ENCODE results near the gene PHF19. TPM values are rescaled to one million over a fixed set of nuclear protein-coding genes. Genes with fewer than 3 reads are reported as not detected.

PHF19 gene
- total and polyA plus RNA-seq, 2 experiments from 2014 or later = 7.1 to 40.0 TPM

DNA sequence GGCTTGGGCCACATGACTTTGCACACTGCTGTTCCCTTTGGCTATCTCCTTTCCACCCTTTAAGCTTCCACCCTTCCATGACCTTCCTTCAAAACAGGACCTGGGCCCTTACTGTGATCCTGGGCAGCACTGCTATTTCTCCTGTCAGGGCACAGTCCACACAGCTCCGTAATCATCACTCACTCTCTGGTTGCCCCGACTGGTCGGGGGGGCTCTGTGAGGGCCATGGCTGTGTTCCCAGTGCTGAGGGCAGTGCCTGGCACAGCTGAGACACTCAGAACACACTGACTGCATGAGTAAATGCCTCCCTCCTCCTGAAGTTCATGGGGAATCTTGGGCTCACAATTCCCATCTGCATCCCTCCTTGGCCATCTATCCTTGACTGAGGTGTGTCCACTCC, 37.4 kb upstream of the PHF19 start:
- H3K9me3 ChIP-seq (ENCODE audit: low read depth) = no peaks in the 10 kb centered on the region
- no peak for DNase-seq (ENCODE audit: low read depth in 1 of 2, low spot score in 1 of 2)
- TF ChIP-seq, protein P1, sequence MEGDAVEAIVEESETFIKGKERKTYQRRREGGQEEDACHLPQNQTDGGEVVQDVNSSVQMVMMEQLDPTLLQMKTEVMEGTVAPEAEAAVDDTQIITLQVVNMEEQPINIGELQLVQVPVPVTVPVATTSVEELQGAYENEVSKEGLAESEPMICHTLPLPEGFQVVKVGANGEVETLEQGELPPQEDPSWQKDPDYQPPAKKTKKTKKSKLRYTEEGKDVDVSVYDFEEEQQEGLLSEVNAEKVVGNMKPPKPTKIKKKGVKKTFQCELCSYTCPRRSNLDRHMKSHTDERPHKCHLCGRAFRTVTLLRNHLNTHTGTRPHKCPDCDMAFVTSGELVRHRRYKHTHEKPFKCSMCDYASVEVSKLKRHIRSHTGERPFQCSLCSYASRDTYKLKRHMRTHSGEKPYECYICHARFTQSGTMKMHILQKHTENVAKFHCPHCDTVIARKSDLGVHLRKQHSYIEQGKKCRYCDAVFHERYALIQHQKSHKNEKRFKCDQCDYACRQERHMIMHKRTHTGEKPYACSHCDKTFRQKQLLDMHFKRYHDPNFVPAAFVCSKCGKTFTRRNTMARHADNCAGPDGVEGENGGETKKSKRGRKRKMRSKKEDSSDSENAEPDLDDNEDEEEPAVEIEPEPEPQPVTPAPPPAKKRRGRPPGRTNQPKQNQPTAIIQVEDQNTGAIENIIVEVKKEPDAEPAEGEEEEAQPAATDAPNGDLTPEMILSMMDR (IDR thresholded peaks at IDR 0.05; ENCODE audit: low read depth, low read length) = no peak
- no peak overlapping the region for H3K4me3 ChIP-seq
- H3K27ac ChIP-seq = no peak overlapping the region
- H3K27me3 ChIP-seq = no peaks in the 10 kb centered on the region
- H3K4me1 ChIP-seq (ENCODE audit: low read depth) = peaks cover 16% of the 10 kb centered on the region
- no peaks in the 10 kb centered on the region for H3K36me3 ChIP-seq

DNA sequence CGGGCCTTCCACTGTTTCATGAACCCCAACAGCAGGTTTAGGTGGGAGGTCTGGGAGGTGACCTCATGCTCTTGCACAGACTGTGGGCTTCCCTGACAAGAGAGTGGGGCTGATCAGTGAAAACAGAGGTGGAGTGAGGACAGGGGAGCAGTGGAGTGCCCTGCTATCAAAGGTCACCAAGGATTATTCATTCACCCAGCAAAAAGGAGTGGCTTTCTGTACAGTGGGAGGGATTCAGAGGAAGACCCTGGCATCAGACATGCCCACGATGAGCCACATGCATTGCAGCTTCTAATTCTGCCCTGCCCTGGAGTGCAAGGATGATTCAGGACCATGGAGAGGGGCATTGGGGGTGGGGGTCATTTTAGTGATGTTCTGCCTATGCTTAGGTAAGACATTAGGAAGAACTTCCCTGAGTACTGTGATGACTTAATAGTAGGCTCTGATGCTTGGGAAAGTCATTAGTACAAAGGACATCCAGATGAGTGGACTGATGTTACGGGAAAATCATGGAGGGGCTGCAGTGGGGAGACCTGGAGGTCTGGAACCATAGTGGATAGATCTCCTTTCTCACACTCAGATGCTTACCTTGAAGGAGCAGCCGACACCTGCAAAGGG, 36.8 kb upstream of the PHF19 start:
- Histone ChIP-seq H3K27ac (no peak overlapping the region), H3K27me3 (no peaks in the 10 kb centered on the region), H3K4me1 (ENCODE audit: low read depth) (peaks cover 9% of the 10 kb centered on the region), H3K36me3 (no peaks in the 10 kb centered on the region), H3K4me3 (no peak overlapping the region), H3K9me3 (ENCODE audit: low read depth) (no peaks in the 10 kb centered on the region)
- TF ChIP-seq, protein P1 (IDR thresholded peaks at IDR 0.05; ENCODE audit: low read depth, low read length) = no peak
- peak in 1 of 2 donors; percentile 55 for DNase-seq (ENCODE audit: low read depth in 1 of 2, low spot score in 1 of 2)

DNA sequence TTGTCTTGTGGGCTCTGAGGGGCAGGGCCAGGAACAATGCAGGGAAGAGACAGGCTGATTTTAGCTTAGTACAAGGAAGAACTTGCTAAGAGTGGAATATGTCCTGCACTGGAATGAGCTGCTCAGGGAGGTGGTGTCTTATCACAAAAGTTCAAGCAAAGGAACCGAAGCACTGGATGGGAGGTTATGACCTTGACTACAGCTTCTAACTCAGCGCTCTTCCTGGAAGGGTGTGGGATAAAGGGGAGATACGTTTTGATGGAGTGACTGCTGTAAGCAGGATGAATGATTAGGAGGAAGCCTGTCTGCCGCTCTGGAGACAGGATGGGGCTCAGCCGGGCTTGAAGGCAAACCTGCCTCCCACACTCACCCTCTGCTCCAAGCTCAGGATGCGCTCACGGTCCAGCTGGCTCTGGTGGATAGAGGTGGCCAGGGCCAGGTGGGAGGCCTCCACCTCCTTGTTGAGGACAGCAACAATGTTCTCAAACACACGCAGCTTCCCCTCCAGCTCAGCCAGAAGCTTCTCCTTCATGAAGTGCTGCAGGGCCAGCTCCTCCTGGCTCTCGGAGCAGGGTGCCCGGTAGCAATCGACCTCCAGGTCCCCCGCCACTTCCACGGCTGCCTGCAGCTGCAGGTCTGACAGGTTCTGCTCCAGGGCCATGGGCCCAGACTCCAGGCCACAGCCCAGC, 36.1 kb upstream of the PHF19 start:
- TF ChIP-seq, protein P1 (IDR thresholded peaks at IDR 0.05; ENCODE audit: low read depth, low read length) = no peak
- peaks cover 6% of the 10 kb centered on the region for H3K4me1 ChIP-seq (ENCODE audit: low read depth)
- DNase-seq (ENCODE audit: low read depth in 1 of 2, low spot score in 1 of 2) = no peak
- no peaks in the 10 kb centered on the region for H3K36me3 ChIP-seq
- H3K4me3 ChIP-seq = no peak overlapping the region
- H3K27ac ChIP-seq = no peak overlapping the region
- no peaks in the 10 kb centered on the region for H3K9me3 ChIP-seq (ENCODE audit: low read depth)
- H3K27me3 ChIP-seq = no peaks in the 10 kb centered on the region

DNA sequence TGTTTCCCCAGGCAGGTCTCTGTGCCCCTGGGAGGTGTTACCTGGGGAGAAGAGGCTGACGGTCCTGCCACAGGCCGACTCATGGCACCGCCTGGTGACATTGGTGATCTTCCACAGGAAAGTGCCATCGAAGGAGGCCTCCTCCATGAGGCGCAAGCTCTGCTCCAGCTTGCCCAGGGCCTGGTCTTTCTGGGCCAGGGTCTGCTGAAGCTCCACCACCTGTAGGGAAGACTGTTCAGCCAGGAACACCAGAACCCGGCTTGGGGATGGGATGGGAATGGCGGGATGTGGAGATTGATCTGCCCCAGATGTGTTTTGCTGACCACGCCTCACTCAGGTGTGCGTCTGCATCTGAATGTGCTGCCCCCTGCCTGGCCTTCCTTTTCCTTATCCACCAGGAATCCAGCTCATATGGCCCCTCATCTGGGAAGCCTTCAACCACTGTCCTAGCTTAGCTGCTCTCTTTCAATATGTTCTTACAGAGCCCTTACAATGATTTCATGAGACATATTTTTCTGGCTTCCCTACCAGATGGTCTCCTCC, 34.4 kb upstream of the PHF19 start:
- Histone ChIP-seq H3K4me1 (ENCODE audit: low read depth) (peaks cover 6% of the 10 kb centered on the region), H3K9me3 (ENCODE audit: low read depth) (no peaks in the 10 kb centered on the region), H3K4me3 (no peak overlapping the region), H3K36me3 (no peaks in the 10 kb centered on the region), H3K27me3 (no peaks in the 10 kb centered on the region), H3K27ac (no peak overlapping the region)
- TF ChIP-seq, protein P1 (IDR thresholded peaks at IDR 0.05; ENCODE audit: low read depth, low read length) = no peak
- DNase-seq (ENCODE audit: low read depth in 1 of 2, low spot score in 1 of 2) = no peak

DNA sequence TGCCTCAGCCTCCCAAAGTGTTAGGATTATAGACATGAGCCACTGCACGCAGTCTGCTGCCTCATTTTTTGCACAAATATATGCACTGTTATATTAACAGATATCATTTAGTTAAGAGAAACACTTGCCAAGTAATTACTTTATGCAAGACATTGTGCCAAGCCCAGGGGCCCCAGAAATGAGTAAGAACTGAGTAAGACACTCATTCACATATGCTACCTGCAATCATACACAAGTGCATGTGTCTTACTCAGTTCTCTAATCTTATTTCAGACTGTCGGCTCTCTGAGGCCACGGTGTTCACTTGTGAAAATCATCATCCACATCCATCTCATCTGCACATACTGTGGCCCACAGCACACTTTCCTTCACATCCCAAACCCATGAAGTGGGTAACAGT, 33.7 kb upstream of the PHF19 start:
- DNase-seq (ENCODE audit: low read depth in 1 of 2, low spot score in 1 of 2) = no peak
- Histone ChIP-seq H3K27ac (no peak overlapping the region), H3K27me3 (no peaks in the 10 kb centered on the region), H3K4me3 (no peak overlapping the region), H3K9me3 (ENCODE audit: low read depth) (no peaks in the 10 kb centered on the region), H3K36me3 (no peaks in the 10 kb centered on the region), H3K4me1 (ENCODE audit: low read depth) (peaks cover 6% of the 10 kb centered on the region)
- TF ChIP-seq, protein P1 (IDR thresholded peaks at IDR 0.05; ENCODE audit: low read depth, low read length) = no peak

Measured in cardiac muscle cell (in vitro differentiated cells and primary cell).